Loucy (cell line): ENCODE measurements around the gene HGFAC.

ENCODE experiments used
- EZH2phosphoT487 ChIP-seq: fragments of 200-600 bp; IDR thresholded peaks from 2 replicates; pipeline ENCODE4 v1.6.1; 2018; ENCODE audit warnings: antibody characterized with exemption, mild to moderate bottlenecking, moderate library complexity, borderline replicate concordance
- TF ChIP-seq, protein P1 (sequence below): fragments of 200-600 bp; sonication (generic); conservative IDR thresholded peaks from 2 replicates; pipeline ENCODE4 v1.5.1; 2014; ENCODE audit warnings: mild to moderate bottlenecking, antibody characterized with exemption, low read length

DNA sequence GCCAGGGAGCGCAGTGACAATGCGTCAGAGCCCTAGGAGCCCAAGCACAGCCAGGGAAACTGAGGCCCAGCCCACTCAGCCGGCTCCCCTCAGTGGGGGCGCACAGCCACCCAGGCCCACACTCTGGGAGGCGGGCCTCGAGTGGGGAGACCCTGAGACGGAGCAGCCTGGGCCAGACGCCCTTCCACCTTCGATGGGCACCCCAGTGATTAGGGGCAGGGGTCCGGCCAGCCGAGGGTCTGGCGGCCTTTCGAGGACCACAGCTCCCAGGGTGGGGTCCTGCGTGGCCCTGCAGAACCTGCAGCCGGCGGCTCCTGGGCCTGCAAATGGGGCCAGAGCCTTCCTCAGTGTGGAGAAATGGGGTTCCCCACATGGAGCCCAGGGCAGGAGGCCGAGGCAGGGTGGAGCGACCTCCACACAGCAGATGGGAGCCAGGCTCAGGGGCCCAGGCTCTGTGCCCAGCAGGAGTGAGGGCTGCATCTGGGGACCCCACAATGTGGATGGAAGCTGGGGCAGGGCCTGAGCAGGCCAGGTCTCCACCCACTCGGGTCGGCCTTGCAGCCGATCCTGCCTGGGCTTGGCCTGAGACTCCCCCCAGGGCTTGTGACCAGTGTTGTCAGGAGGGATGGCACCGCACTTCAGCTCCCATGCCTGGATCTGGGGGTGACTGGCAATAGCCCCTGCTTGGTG, 5.0 kb downstream of the HGFAC start:
- TF ChIP-seq, protein P1, sequence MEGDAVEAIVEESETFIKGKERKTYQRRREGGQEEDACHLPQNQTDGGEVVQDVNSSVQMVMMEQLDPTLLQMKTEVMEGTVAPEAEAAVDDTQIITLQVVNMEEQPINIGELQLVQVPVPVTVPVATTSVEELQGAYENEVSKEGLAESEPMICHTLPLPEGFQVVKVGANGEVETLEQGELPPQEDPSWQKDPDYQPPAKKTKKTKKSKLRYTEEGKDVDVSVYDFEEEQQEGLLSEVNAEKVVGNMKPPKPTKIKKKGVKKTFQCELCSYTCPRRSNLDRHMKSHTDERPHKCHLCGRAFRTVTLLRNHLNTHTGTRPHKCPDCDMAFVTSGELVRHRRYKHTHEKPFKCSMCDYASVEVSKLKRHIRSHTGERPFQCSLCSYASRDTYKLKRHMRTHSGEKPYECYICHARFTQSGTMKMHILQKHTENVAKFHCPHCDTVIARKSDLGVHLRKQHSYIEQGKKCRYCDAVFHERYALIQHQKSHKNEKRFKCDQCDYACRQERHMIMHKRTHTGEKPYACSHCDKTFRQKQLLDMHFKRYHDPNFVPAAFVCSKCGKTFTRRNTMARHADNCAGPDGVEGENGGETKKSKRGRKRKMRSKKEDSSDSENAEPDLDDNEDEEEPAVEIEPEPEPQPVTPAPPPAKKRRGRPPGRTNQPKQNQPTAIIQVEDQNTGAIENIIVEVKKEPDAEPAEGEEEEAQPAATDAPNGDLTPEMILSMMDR = no peak
- no peak for TF ChIP-seq EZH2phosphoT487
